ENCODE data around the gene CRACDL.

Gene CRACDL

GRCh38 chr2:98796775-98797544 is 139.1 kb downstream of the CRACDL start:
- H4K12ac ChIP-seq (ENCODE audit: low read depth, low read length): no peak overlapping the region
- H2BK5ac ChIP-seq (ENCODE audit: low read depth, low read length, poor library complexity): no peak overlapping the region
- H3K27ac ChIP-seq (ENCODE audit: low read depth, low read length): no peak overlapping the region
- H2BK12ac ChIP-seq (ENCODE audit: low read length): no peak overlapping the region
- H3K79me2 ChIP-seq (ENCODE audit: control insufficient read depth, insufficient read depth, low read length, poor library complexity): no peaks in the 10 kb centered on the region
- H2AFZ ChIP-seq (ENCODE audit: insufficient read depth, low read length, poor library complexity): no peak overlapping the region
- no peak overlapping the region for H3K9ac ChIP-seq (ENCODE audit: low read length)
- no peak overlapping the region for H3K14ac ChIP-seq (ENCODE audit: low read length)
- H3K18ac ChIP-seq (ENCODE audit: low read length): no peak overlapping the region
- DNase-seq: no peak
- H3K9me3 ChIP-seq (ENCODE audit: insufficient read depth, low read depth, low read length): no peaks in the 10 kb centered on the region
- H3K4me1 ChIP-seq (ENCODE audit: control insufficient read depth in 1 of 2, insufficient read depth in 2 of 2, low read length in 2 of 2): peaks cover 3 to 17% of the 10 kb centered on the region in 2 experiments
- H3K36me3 ChIP-seq (ENCODE audit: control insufficient read depth in 1 of 2, insufficient read depth in 2 of 2, low read length in 2 of 2): no peaks in the 10 kb centered on the region
- H4K8ac ChIP-seq (ENCODE audit: low read depth, low read length): no peak overlapping the region
- no peak overlapping the region for H3K4ac ChIP-seq (ENCODE audit: low read depth, low read length)
- H3K23ac ChIP-seq (ENCODE audit: low read length): no peak overlapping the region
- H3K4me3 ChIP-seq (ENCODE audit: low read depth, low read length): no peak overlapping the region
- H2BK120ac ChIP-seq (ENCODE audit: insufficient read depth, low read length, poor library complexity): no peak overlapping the region
- H3K4me2 ChIP-seq (ENCODE audit: low read length): no peak overlapping the region
- no peak overlapping the region for H4K91ac ChIP-seq (ENCODE audit: low read depth, low read length)
- H3K27me3 ChIP-seq (ENCODE audit: insufficient read depth, low read length): no peaks in the 10 kb centered on the region
- H2AK5ac ChIP-seq (ENCODE audit: low read length): no peak overlapping the region
- peaks cover 5% of the 10 kb centered on the region for H3K79me1 ChIP-seq (ENCODE audit: low read length)
- no CpG with 5 or more reads among the region's 19 CpGs for WGBS (ENCODE audit: extremely low coverage, insufficient coverage, insufficient read length)

- Histone ChIP-seq H3K4me3 (ENCODE audit: low read depth, low read length) (no peak overlapping the region), H2AFZ (ENCODE audit: insufficient read depth, low read length, poor library complexity) (no peak overlapping the region), H3K79me1 (ENCODE audit: low read length) (peaks cover 4% of the 10 kb centered on the region), H3K4me2 (ENCODE audit: low read length) (no peak overlapping the region), H3K9me3 (ENCODE audit: insufficient read depth, low read depth, low read length) (no peaks in the 10 kb centered on the region), H3K27me3 (ENCODE audit: insufficient read depth, low read length) (no peaks in the 10 kb centered on the region), H3K79me2 (ENCODE audit: control insufficient read depth, insufficient read depth, low read length, poor library complexity) (no peaks in the 10 kb centered on the region), H2AK5ac (ENCODE audit: low read length) (peak overlapping the region; percentile 35), H4K12ac (ENCODE audit: low read depth, low read length) (no peak overlapping the region), H3K14ac (ENCODE audit: low read length) (no peak overlapping the region), H2BK5ac (ENCODE audit: low read depth, low read length, poor library complexity) (no peak overlapping the region), H3K18ac (ENCODE audit: low read length) (no peak overlapping the region), H3K23ac (ENCODE audit: low read length) (no peak overlapping the region), H3K4ac (ENCODE audit: low read depth, low read length) (no peak overlapping the region), H2BK12ac (ENCODE audit: low read length) (no peak overlapping the region), H3K9ac (ENCODE audit: low read length) (no peak overlapping the region), H4K8ac (ENCODE audit: low read depth, low read length) (no peak overlapping the region), H4K91ac (ENCODE audit: low read depth, low read length) (no peak overlapping the region), H3K36me3 (ENCODE audit: control insufficient read depth in 1 of 2, insufficient read depth in 2 of 2, low read length in 2 of 2) (no peaks in the 10 kb centered on the region), H3K27ac (ENCODE audit: low read depth, low read length) (no peak overlapping the region), H3K4me1 (ENCODE audit: control insufficient read depth in 1 of 2, insufficient read depth in 2 of 2, low read length in 2 of 2) (peaks cover 3 to 17% of the 10 kb centered on the region in 2 experiments), H2BK120ac (ENCODE audit: insufficient read depth, low read length, poor library complexity) (no peak overlapping the region)
- DNase-seq: peak in 1 of 2 donors; percentile 15
- no CpG with 5 or more reads among the region's 14 CpGs for WGBS (ENCODE audit: extremely low coverage, insufficient coverage, insufficient read length)
Observed at GRCh38 chr2:98795891-98796676, 139.9 kb downstream of the CRACDL start.

- no peak overlapping the region for H3K14ac ChIP-seq (ENCODE audit: low read length)
- H2BK120ac ChIP-seq (ENCODE audit: insufficient read depth, low read length, poor library complexity): no peak overlapping the region
- H3K4me2 ChIP-seq (ENCODE audit: low read length): no peak overlapping the region
- no peak overlapping the region for H3K27ac ChIP-seq (ENCODE audit: low read depth, low read length)
- peaks cover 2% of the 10 kb centered on the region for H3K9me3 ChIP-seq (ENCODE audit: insufficient read depth, low read depth, low read length)
- H2AK5ac ChIP-seq (ENCODE audit: low read length): no peak overlapping the region
- peak in 1 of 2 donors; percentile 26 for DNase-seq
- no peak overlapping the region for H3K23ac ChIP-seq (ENCODE audit: low read length)
- H3K4ac ChIP-seq (ENCODE audit: low read depth, low read length): no peak overlapping the region
- no peak overlapping the region for H4K8ac ChIP-seq (ENCODE audit: low read depth, low read length)
- H3K4me1 ChIP-seq (ENCODE audit: control insufficient read depth in 1 of 2, insufficient read depth in 2 of 2, low read length in 2 of 2): peaks cover 3 to 16% of the 10 kb centered on the region in 2 experiments
- no peak overlapping the region for H3K9ac ChIP-seq (ENCODE audit: low read length)
- peaks cover 4% of the 10 kb centered on the region for H3K79me1 ChIP-seq (ENCODE audit: low read length)
- H4K12ac ChIP-seq (ENCODE audit: low read depth, low read length): no peak overlapping the region
- no peaks in the 10 kb centered on the region for H3K79me2 ChIP-seq (ENCODE audit: control insufficient read depth, insufficient read depth, low read length, poor library complexity)
- H2AFZ ChIP-seq (ENCODE audit: insufficient read depth, low read length, poor library complexity): no peak overlapping the region
- H3K18ac ChIP-seq (ENCODE audit: low read length): no peak overlapping the region
- no peaks in the 10 kb centered on the region for H3K36me3 ChIP-seq (ENCODE audit: control insufficient read depth in 1 of 2, insufficient read depth in 2 of 2, low read length in 2 of 2)
- peak overlapping the region; percentile 50 for H2BK12ac ChIP-seq (ENCODE audit: low read length)
- H4K91ac ChIP-seq (ENCODE audit: low read depth, low read length): peak overlapping the region; percentile 66
- H2BK5ac ChIP-seq (ENCODE audit: low read depth, low read length, poor library complexity): peak overlapping the region; percentile 32
- no peak overlapping the region for H3K4me3 ChIP-seq (ENCODE audit: low read depth, low read length)
- H3K27me3 ChIP-seq (ENCODE audit: insufficient read depth, low read length): no peaks in the 10 kb centered on the region
- WGBS (ENCODE audit: extremely low coverage, insufficient coverage, insufficient read length): no CpG with 5 or more reads among the region's 11 CpGs
Observed at GRCh38 chr2:98793897-98794830, 141.9 kb downstream of the CRACDL start.

- Histone ChIP-seq H2AK5ac (ENCODE audit: low read length) (no peak overlapping the region), H3K27me3 (ENCODE audit: insufficient read depth, low read length) (no peaks in the 10 kb centered on the region), H4K91ac (ENCODE audit: low read depth, low read length) (no peak overlapping the region), H2BK120ac (ENCODE audit: insufficient read depth, low read length, poor library complexity) (no peak overlapping the region), H3K9ac (ENCODE audit: low read length) (no peak overlapping the region), H3K4me2 (ENCODE audit: low read length) (no peak overlapping the region), H2BK5ac (ENCODE audit: low read depth, low read length, poor library complexity) (no peak overlapping the region), H3K14ac (ENCODE audit: low read length) (no peak overlapping the region), H3K9me3 (ENCODE audit: insufficient read depth, low read depth, low read length) (peaks cover 2% of the 10 kb centered on the region), H3K4me3 (ENCODE audit: low read depth, low read length) (no peak overlapping the region), H4K8ac (ENCODE audit: low read depth, low read length) (no peak overlapping the region), H3K79me2 (ENCODE audit: control insufficient read depth, insufficient read depth, low read length, poor library complexity) (no peaks in the 10 kb centered on the region), H2BK12ac (ENCODE audit: low read length) (no peak overlapping the region), H2AFZ (ENCODE audit: insufficient read depth, low read length, poor library complexity) (no peak overlapping the region), H3K23ac (ENCODE audit: low read length) (no peak overlapping the region), H3K36me3 (ENCODE audit: control insufficient read depth in 1 of 2, insufficient read depth in 2 of 2, low read length in 2 of 2) (no peaks in the 10 kb centered on the region), H3K18ac (ENCODE audit: low read length) (no peak overlapping the region), H3K79me1 (ENCODE audit: low read length) (peaks cover 4% of the 10 kb centered on the region), H4K12ac (ENCODE audit: low read depth, low read length) (no peak overlapping the region), H3K4ac (ENCODE audit: low read depth, low read length) (no peak overlapping the region), H3K4me1 (ENCODE audit: control insufficient read depth in 1 of 2, insufficient read depth in 2 of 2, low read length in 2 of 2) (peaks cover 3 to 15% of the 10 kb centered on the region in 2 experiments), H3K27ac (ENCODE audit: low read depth, low read length) (no peak overlapping the region)
- peak; percentile 65 to 96 for DNase-seq
- no CpG with 5 or more reads among the region's 5 CpGs for WGBS (ENCODE audit: extremely low coverage, insufficient coverage, insufficient read length)
Observed at GRCh38 chr2:98793275-98793674, 142.8 kb downstream of the CRACDL start.
